Immature natural killer cell (primary cell): Measurements from ENCODE around the gene KCTD19. TPM values are rescaled to one million over a fixed set of nuclear protein-coding genes. Genes with fewer than 3 reads are reported as not detected.

Experiments
- DNase-seq, 3 donors: peaks; one replicate each; pipeline ENCODE4 v3.0.0; 2022; ENCODE audit warnings: mixed read lengths in 1 of 3
- H3K27ac Mint-ChIP-seq, 6 donors: one replicate each; pipeline ENCODE4 v1.8.0; 2020; ENCODE audit warnings: mixed read lengths in 6 of 6, mild to moderate bottlenecking in 5 of 6, inconsistent platforms in 4 of 6, moderate library complexity in 3 of 6
- H3K27me3 Mint-ChIP-seq, 3 donors: one replicate each; pipeline ENCODE4 v1.8.0; 2020 to 2021; ENCODE audit warnings: low read depth in 3 of 3, mild to moderate bottlenecking in 3 of 3, mixed read lengths in 3 of 3, moderate library complexity in 3 of 3, inconsistent platforms in 1 of 3
- H3K36me3 Mint-ChIP-seq, 3 donors: one replicate each; pipeline ENCODE4 v1.8.0; 2020; ENCODE audit warnings: mixed read lengths in 3 of 3, inconsistent platforms in 2 of 3, mild to moderate bottlenecking in 2 of 3
- H3K4me1 Mint-ChIP-seq, 2 donors: one replicate each; pipeline ENCODE4 v1.8.0; 2020; ENCODE audit warnings: inconsistent platforms in 2 of 2, mild to moderate bottlenecking in 2 of 2, mixed read lengths in 2 of 2, moderate library complexity in 1 of 2
- H3K4me3 Mint-ChIP-seq, 5 donors: one replicate each; pipeline ENCODE4 v1.8.0; 2020; ENCODE audit warnings: mild to moderate bottlenecking in 5 of 5, mixed read lengths in 5 of 5, inconsistent platforms in 3 of 5, moderate library complexity in 3 of 5
- H3K9me3 Mint-ChIP-seq, 6 donors: one replicate each; pipeline ENCODE4 v1.8.0; 2020; ENCODE audit warnings: mild to moderate bottlenecking in 6 of 6, mixed read lengths in 6 of 6, inconsistent platforms in 4 of 6, moderate library complexity in 3 of 6
- polyA plus RNA-seq, 3 donors: library from polyadenylated mRNA; unstranded; fragments of 300-500 nt; fragmentation: Illumina TruSeq; gene quantifications; one replicate each; pipeline ENCODE4 v1.2.3, GENCODE V29; 2021

KCTD19 gene
- polyA plus RNA-seq, 3 donors from 2014 or later: not detected

GRCh38 chr16:67245186-67245585, 81.4 kb downstream of the KCTD19 start:
- peaks cover 5 to 16% (median 10%) of the 10 kb centered on the region in 3 donors for H3K27me3 Mint-ChIP-seq

GRCh38 chr16:67244387-67245185, 82.0 kb downstream of the KCTD19 start:
- H3K36me3 Mint-ChIP-seq: no peaks in the 10 kb centered on the region
- peak overlapping the region; percentile 88 to 93 (median 90) for H3K27ac Mint-ChIP-seq
- no peaks in the 10 kb centered on the region for H3K9me3 Mint-ChIP-seq
- DNase-seq: peak; percentile 54 to 61 (median 55)
- H3K27me3 Mint-ChIP-seq: peaks cover 2 to 10% (median 9%) of the 10 kb centered on the region in 3 donors
- peak overlapping the region; percentile 69 to 95 (median 83) for H3K4me3 Mint-ChIP-seq
- peaks cover 52 to 56% of the 10 kb centered on the region in 2 donors for H3K4me1 Mint-ChIP-seq

More at GRCh38 chr16:67245186-67245585, 81.4 kb downstream of the KCTD19 start:
- peak overlapping the region; percentile 69 to 95 (median 83) for H3K4me3 Mint-ChIP-seq
- peak overlapping the region; percentile 88 to 93 (median 90) for H3K27ac Mint-ChIP-seq
- H3K4me1 Mint-ChIP-seq: peaks cover 54 to 55% of the 10 kb centered on the region in 2 donors
- no peak for DNase-seq
- no peaks in the 10 kb centered on the region for H3K9me3 Mint-ChIP-seq
- no peaks in the 10 kb centered on the region for H3K36me3 Mint-ChIP-seq

GRCh38 chr16:67243481-67243880, 83.1 kb downstream of the KCTD19 start:
- no peak overlapping the region for H3K4me3 Mint-ChIP-seq
- peaks cover 0 to 2% (median 0%) of the 10 kb centered on the region in 3 donors for H3K36me3 Mint-ChIP-seq
- peaks cover 2 to 8% (median 6%) of the 10 kb centered on the region in 3 donors for H3K27me3 Mint-ChIP-seq
- no peak for DNase-seq
- H3K27ac Mint-ChIP-seq: peak overlapping the region in 5 of 6 donors; percentile 69 to 93 (median 89)
- H3K4me1 Mint-ChIP-seq: peaks cover 49 to 50% of the 10 kb centered on the region in 2 donors
- no peaks in the 10 kb centered on the region for H3K9me3 Mint-ChIP-seq

GRCh38 chr16:67242138-67242730, 84.3 kb downstream of the KCTD19 start:
- no peak for DNase-seq
- peak overlapping the region; percentile 32 to 71 (median 56) for H3K27ac Mint-ChIP-seq
- peaks cover 39 to 40% of the 10 kb centered on the region in 2 donors for H3K4me1 Mint-ChIP-seq
- H3K9me3 Mint-ChIP-seq: no peaks in the 10 kb centered on the region
- H3K4me3 Mint-ChIP-seq: no peak overlapping the region
- peaks cover 0 to 12% (median 0%) of the 10 kb centered on the region in 3 donors for H3K36me3 Mint-ChIP-seq
- peaks cover 2% of the 10 kb centered on the region in 3 donors for H3K27me3 Mint-ChIP-seq

GRCh38 chr16:67241008-67241900, 85.3 kb downstream of the KCTD19 start:
- no peak for DNase-seq
- Mint-ChIP-seq H3K27ac (peak overlapping the region in 2 of 6 donors; percentile 28 to 78), H3K4me3 (no peak overlapping the region), H3K36me3 (peaks cover 1 to 16% (median 2%) of the 10 kb centered on the region in 3 donors), H3K9me3 (no peaks in the 10 kb centered on the region), H3K4me1 (peaks cover 38 to 40% of the 10 kb centered on the region in 2 donors), H3K27me3 (peaks cover 2 to 4% (median 3%) of the 10 kb centered on the region in 3 donors)

- Mint-ChIP-seq H3K9me3 (no peaks in the 10 kb centered on the region), H3K27ac (peak overlapping the region in 1 of 6 donors; percentile 11), H3K27me3 (peaks cover 2 to 5% (median 4%) of the 10 kb centered on the region in 3 donors), H3K36me3 (peaks cover 5 to 19% (median 6%) of the 10 kb centered on the region in 3 donors), H3K4me3 (no peak overlapping the region), H3K4me1 (peaks cover 35 to 37% of the 10 kb centered on the region in 2 donors)
- no peak for DNase-seq
Observed at GRCh38 chr16:67240506-67240905, 86.0 kb downstream of the KCTD19 start.

Other genes starting within 250 kb of the KCTD19 start
- gene PHAF1, start 216.8 kb downstream of the KCTD19 start, polyA plus RNA-seq: 10 to 100 TPM in 2 of 3 donors, 1 to 10 TPM in 1; 5.7 to 15.1 (median 14.4) TPM
- gene B3GNT9, start 175.7 kb downstream of the KCTD19 start, polyA plus RNA-seq: under 1 TPM in 2 of 3 donors, not detected in 1; 0.13 to 0.18 TPM
- gene TRADD, start 166.8 kb downstream of the KCTD19 start, polyA plus RNA-seq: 10 to 100 TPM; 44.9 to 53.7 (median 49.4) TPM
- 1 to 10 TPM; 3.8 to 7.4 (median 5.7) TPM for gene FBXL8, start 166.8 kb downstream of the KCTD19 start, polyA plus RNA-seq
- not detected for gene HSF4, start 162.0 kb downstream of the KCTD19 start, polyA plus RNA-seq
- under 1 TPM in 2 of 3 donors, not detected in 1; 0.18 to 0.47 TPM for gene NOL3, start 156.2 kb downstream of the KCTD19 start, polyA plus RNA-seq
- gene MATCAP1, start 142.8 kb downstream of the KCTD19 start, polyA plus RNA-seq: under 1 TPM in 1 of 3 donors, not detected in 2; 1.00 TPM
- not detected for gene EXOC3L1, start 136.6 kb downstream of the KCTD19 start, polyA plus RNA-seq
- 10 to 100 TPM; 42.7 to 85.3 (median 76.0) TPM for gene E2F4, start 134.6 kb downstream of the KCTD19 start, polyA plus RNA-seq
- not detected for gene ELMO3, start 127.6 kb downstream of the KCTD19 start, polyA plus RNA-seq
- 100 to 1,000 TPM; 104 to 154 (median 107) TPM for gene TMEM208, start 99.6 kb downstream of the KCTD19 start, polyA plus RNA-seq
- 1 to 10 TPM; 3.5 to 8.2 (median 4.8) TPM for gene FHOD1, start 79.3 kb downstream of the KCTD19 start, polyA plus RNA-seq
- under 1 TPM in 1 of 3 donors, not detected in 2; 0.46 TPM for gene SLC9A5, start 77.8 kb downstream of the KCTD19 start, polyA plus RNA-seq
- 1 to 10 TPM; 3.7 to 8.1 (median 5.3) TPM for gene PLEKHG4, start 47.2 kb downstream of the KCTD19 start, polyA plus RNA-seq
- gene LRRC36, start 74 bp upstream of the KCTD19 start, polyA plus RNA-seq: not detected
- gene TPPP3, start 66.8 kb upstream of the KCTD19 start, polyA plus RNA-seq: under 1 TPM in 2 of 3 donors, not detected in 1; 0.22 to 0.78 TPM
- under 1 TPM in 2 of 3 donors, not detected in 1; 0.64 to 0.71 TPM for gene ZDHHC1, start 89.7 kb upstream of the KCTD19 start, polyA plus RNA-seq
- gene HSD11B2, start 104.4 kb upstream of the KCTD19 start, polyA plus RNA-seq: not detected
- 100 to 1,000 TPM; 192 to 330 (median 205) TPM for gene ATP6V0D1, start 154.4 kb upstream of the KCTD19 start, polyA plus RNA-seq
- not detected for gene AGRP, start 156.8 kb upstream of the KCTD19 start, polyA plus RNA-seq
- 1 to 10 TPM; 2.0 to 7.5 (median 3.3) TPM for gene RIPOR1, start 202.1 kb upstream of the KCTD19 start, polyA plus RNA-seq
- 10 to 100 TPM; 24.8 to 60.4 (median 28.4) TPM for gene CTCF, start 235.8 kb upstream of the KCTD19 start, polyA plus RNA-seq